Dermis blood vessel endothelial cell (primary cell): ENCODE results near the gene MEX3D. TPM values are rescaled to one million over a fixed set of nuclear protein-coding genes. Genes with fewer than 3 reads are reported as not detected.
"Not testable (repeated sequence)": the region's sequence is repeated elsewhere in the genome, so short reads cannot be mapped to it uniquely, and the experiment has no call there.

Experiments used
- DNase-seq: peaks from one replicate; pipeline ENCODE4 v3.0.0; 2010
- total RNA-seq: library from RNA; depleted of rRNA; stranded (reverse); fragments of >200 nt; gene quantifications from 2 replicates; pipeline ENCODE4 v1.2.3, GENCODE V29; 2014

Gene MEX3D
- total RNA-seq, 1 donor from 2014 or later: 121 TPM

- DNase-seq: no peak
Observed at GRCh38 chr19:1533510-1534150, 34.5 kb downstream of the MEX3D start.

GRCh38 chr19:1532003-1532402 is 36.1 kb downstream of the MEX3D start:
- no peak for DNase-seq

DNA sequence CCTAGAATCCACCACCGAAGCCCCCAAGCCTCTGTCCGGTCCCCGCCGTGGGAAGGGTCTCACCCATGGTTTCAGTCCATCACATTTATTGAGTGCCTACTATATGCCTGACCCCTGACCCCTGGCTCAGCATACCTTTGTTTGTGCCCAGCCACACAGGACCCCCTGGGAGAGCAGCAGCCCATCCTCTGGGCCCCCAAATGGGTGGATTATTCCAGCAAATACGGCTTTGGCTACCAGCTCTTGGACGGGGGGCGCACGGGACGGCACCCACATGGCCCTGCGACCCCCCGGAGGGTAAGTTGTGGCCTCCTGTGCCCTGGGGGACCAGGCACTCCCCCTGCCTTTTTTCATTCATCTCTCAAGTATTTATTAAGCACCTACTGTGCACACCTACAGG is 36.5 kb downstream of the MEX3D start:
- DNase-seq: no peak

GRCh38 chr19:1530856-1531255 is 37.3 kb downstream of the MEX3D start:
- not testable (repeated sequence) for DNase-seq

DNA sequence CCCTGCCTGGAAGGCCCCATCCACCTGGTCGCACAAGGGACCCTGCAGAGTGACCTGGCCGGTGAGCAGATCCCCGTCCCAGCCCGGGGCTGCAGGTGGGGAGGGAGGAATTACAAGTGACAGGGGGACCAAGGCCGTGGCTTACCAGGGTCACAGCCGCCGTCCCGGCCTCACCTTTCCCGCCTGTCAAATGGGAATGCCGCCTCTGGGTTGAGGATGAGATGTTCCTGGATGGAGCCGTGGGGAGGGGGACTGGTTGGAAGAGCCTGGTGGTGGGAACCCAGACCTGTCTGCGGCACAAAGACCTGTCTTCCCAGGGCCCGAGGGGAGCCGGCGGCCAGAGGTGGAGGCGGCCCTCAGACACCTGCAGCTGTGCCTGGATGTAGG is 38.7 kb downstream of the MEX3D start:
- DNase-seq: no peak

DNA sequence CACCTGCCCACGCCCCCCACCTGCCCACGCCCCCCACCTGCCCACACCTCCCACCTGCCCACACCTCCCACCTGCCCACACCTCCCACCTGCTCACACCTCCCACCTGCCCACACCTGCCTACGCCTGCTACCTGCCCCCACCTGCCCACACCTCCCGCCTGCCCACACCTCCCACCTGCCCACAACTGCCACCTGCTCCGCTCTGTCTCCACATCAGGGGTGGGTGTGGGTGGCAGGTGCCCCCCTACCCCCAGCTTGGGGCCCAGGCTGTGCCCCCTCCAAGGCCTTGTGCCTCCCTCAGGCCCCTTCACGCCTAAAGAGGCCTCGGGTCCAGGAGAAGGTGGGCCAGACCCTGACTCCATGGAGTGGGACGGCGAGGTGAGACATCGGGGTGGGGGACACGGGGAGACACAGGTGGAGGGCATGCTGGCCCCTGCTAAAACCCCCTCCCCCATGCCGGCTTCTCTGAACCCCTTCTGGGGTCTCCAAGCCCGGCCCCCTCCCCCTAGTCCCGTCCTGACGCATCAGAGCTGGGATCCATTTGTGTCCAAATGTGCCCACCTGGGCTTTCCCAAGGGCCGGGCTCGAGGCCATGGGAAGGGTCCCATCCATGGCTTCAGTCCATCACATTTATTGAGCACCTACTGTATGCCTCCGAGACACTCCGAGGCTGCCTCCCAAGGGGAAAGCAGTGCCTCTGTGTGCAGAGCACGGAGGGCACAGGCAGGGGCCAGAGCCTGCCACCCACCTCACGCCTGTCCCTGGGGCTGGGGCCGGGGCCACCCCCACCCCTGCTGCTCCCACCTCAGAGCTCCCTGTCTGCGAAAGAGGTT is 39.3 kb downstream of the MEX3D start:
- no peak for DNase-seq

DNA sequence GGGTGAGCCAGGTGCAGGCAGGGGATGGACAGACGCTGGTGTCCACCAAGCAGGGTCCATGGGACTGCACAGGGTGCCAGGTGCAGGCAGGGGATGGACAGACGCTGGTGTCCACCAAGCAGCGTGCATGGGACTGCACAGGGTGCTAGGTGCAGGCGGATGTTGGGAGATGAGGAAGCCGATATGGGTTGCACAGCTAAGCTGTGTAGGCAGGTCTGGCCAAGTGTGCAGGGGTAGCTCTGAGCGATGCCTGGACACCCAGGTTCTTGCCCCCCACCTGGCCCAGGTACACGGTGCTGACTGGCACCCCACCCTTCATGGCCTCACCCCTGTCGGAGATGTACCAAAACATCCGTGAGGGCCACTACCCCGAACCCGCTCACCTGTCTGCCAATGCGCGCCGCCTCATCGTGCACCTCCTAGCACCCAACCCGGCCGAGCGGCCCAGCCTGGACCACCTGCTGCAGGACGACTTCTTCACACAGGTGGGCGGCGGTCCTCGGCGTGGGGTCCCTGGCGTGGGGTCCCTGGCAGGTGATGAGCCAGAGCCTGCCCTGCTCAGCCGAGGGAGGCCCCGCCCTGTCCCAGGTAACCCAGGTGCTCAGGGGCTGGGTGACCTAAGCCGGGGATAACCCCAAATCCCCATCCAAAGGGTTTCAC is 40.3 kb downstream of the MEX3D start:
- DNase-seq: no peak

DNA sequence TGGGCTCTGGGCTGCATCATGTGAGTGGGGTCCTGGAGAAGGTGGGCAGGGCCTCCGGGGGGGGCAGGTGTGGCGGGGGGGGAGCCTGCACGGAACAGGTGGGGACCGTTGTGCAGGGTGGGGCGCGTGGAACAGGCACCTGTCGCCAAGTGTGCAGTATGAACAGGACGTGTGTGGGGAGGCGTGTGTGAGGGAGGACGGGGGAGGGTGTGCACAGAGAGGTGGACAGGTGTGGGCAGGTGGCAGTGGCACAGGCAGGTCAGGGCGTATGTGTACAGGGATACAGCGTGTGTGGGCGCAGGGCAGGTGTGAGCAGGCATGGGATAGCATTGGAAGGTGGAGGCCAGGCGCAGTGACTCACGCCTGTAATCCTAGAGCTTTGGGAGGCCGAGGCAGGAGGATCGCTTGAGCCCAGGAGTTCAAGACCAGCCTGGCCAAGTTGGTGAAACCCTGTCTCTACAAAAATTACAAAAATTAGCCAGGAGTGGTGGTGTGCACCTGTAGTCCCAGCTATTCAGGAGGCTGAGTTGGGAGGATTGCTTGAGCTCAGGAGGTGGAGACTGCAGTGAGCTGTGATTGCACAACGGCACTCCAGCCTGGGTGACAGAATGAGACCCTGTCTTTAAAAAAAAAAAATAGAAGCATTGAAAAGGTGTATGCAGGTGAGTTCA is 41.0 kb downstream of the MEX3D start:
- DNase-seq: no peak

GRCh38 chr19:1526066-1526778 is 41.9 kb downstream of the MEX3D start:
- no peak for DNase-seq

DNA sequence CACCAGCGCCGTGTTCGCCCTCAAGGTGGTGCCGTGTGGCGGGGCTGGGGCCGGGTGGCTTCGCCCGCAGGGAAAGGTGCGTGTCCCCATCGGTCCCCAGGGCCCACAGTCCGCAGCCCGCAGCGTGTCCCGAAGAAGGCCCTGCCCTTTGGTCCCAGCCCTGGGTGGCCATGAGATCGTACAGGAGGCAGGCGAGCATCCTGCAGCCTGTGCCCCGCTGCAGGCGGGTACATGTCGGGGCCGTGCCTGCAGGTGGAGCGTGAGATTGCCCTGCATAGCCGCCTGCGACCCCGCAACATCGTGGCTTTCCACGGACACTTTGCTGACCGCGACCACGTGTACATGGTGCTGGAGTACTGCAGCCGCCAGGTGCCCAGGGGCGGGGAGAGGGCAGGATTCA is 42.8 kb downstream of the MEX3D start:
- DNase-seq: no peak

- no peak for DNase-seq
Observed at GRCh38 chr19:1524972-1525325, 43.2 kb downstream of the MEX3D start.

DNA sequence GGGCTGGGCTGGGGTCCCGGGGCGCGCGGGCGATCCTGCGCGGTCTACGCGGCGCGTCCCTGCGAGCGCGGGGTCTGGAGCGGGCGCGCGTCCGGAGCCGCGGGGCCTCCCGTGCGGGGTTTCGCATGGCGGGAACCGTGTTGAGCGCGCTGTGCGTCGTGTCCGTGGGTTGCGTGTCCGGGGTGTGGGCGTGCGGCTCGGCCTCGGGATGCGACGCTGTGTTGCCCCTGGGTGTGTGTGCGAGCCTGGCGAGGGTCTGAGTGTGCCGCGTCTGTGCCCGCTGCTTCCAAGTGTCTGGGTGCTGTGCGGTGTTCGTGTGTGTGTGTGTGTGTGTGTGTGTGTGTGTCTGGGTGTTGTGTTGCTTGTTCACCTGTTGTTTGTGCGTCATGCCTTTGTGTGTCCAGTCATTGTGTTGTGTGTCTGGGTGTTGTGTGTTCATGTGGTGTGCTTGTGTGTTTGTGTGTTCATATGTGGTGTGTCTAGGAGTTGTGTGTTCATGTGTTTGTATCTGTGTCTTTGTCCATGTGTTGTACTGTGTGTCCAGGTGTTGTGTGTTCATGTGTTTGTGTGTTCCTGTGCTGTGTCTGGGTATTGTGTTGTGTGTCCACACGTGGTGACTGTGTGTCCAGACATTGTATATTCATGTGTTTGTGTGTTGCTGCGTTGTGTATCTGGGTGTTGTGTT is 43.7 kb downstream of the MEX3D start:
- no peak for DNase-seq

DNA sequence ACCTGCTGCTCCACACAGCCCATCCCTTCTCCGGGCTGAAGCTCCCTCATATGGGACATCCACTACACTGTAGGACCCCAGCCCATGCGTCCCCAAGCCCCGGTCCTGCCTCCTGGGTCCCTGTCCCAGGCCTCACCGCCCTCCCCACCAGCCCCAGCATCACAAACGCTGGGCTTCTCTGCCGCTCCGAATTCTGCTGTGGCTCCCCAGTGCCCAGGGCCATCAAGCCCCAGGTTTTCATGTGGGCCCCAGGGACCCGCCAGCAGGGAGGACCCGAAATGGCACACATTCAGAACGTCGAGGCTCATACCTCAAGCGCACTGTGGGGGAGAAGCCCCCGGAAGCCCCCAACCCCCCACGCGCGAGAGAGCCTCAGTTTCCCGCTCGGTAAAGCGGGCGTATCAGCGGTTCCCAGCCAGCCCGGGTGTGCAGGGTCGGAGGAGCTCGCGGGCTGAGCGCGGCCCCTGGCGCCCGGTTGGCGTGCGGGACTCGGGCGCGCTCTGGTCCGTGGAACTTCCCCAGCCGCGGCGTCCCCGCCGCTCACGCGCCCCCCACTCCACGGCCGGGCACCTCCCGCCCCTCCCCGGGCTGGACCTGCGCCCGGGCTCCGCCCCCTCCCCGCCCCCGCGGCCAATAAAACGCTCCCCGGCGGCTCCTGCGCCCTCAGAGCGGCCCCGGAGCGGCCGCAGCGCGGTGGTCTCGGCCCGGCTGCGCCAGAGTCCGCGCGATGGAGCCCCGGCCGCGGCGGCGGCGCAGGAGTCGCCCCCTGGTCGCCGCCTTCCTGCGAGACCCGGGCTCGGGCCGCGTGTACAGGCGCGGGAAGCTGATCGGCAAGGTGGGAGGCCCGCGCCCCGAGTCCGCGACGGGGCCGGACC is 44.5 kb downstream of the MEX3D start, which contains the start of gene PLK5:
Gene PLK5 (plus strand): TSS at position 666 of the 875 bp plus-strand sequence. CDS start 2,920 bp downstream, outside the sequence.
- DNase-seq: no peak

DNA sequence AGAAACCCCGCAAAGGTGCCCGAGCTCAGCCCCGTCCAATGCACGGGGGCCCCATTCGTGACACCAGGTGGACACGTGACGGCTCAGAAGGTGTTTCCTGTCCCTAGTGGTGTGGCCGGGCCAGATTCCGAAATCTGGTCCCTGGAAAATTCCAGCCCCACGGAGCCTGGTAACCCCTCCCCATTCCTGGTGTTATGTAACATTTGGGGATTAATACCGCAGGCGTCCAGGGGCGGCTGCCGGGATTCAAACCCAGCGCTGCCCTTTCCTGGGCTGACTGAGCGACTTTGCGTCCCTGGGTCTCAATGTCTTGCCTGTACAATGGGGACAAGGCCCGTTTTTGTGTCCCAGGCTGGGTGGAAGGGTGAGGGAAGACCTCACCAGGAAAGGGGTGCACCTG is 45.3 kb downstream of the MEX3D start:
- no peak for DNase-seq

- DNase-seq: no peak
Observed at GRCh38 chr19:1522061-1522460, 46.1 kb downstream of the MEX3D start.

GRCh38 chr19:1521636-1522035 is 46.5 kb downstream of the MEX3D start:
- no peak for DNase-seq

DNA sequence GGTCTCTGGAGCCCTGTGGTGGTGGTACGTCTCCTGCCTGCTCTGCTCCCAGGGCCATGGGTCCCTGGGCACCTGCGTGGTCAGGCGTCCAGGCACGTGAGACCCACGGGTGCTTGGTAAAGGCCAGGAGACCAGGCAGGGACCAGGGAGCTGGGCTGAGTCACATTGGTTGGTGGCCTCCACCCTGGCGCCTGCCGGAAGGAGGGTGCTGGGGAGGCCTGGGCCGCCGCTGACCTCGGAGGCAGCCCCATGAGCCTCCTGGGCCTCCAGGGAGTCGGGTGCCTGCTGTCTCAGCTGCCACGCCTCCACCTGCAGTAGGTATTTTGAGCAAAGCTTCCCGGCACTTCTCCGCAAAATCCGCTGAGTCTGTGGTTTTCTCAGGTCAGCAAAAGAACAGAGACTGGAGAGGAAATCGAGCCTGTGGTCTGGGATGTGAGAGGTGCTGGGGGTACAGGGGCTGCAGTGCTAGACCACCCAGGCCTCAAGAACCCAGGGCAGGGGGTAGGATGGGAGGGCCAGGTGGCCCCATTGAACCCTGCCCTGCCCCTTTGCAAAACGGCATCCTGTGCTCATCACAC is 47.8 kb downstream of the MEX3D start:
- DNase-seq: no peak

GRCh38 chr19:1519802-1520201 is 48.3 kb downstream of the MEX3D start:
- not testable (repeated sequence) for DNase-seq

GRCh38 chr19:1518471-1518870 is 49.7 kb downstream of the MEX3D start:
- DNase-seq: no peak

- DNase-seq: no peak
Observed at GRCh38 chr19:1516395-1516753, 51.8 kb downstream of the MEX3D start.
